Fibroblast of peridontal ligament (primary cell): ENCODE results near the gene PDE4B.
A peak's percentile ranks its signal among the peaks of the same experiment; 100 is the strongest.
"Not testable (repeated sequence)": the region's sequence is repeated elsewhere in the genome, so short reads cannot be mapped to it uniquely, and the experiment has no call there.

Experiments
- DNase-seq: peaks from one replicate; pipeline ENCODE4 v3.0.0-alpha.2; 2010; ENCODE audit errors: extremely low read depth

PDE4B gene

GRCh38 chr1:66134004-66134403, 341.3 kb downstream of the PDE4B start:
- no peak for DNase-seq

GRCh38 chr1:66135161-66135560, 342.5 kb downstream of the PDE4B start:
- DNase-seq = no peak

- DNase-seq = not testable (repeated sequence)
Observed at GRCh38 chr1:66136423-66136822, 343.7 kb downstream of the PDE4B start.

- peak; percentile 47 for DNase-seq
Observed at GRCh38 chr1:66137235-66137634, 344.5 kb downstream of the PDE4B start.

- DNase-seq = no peak
Observed at GRCh38 chr1:66138613-66139012, 345.9 kb downstream of the PDE4B start.

- DNase-seq = no peak
Observed at GRCh38 chr1:66140072-66140471, 347.4 kb downstream of the PDE4B start.

- no peak for DNase-seq
Observed at GRCh38 chr1:66143651-66144050, 351.0 kb downstream of the PDE4B start.

- no peak for DNase-seq
Observed at GRCh38 chr1:66147226-66147835, 354.6 kb downstream of the PDE4B start.

- DNase-seq = no peak
Observed at GRCh38 chr1:66152034-66152433, 359.3 kb downstream of the PDE4B start.

GRCh38 chr1:66154394-66154793, 361.7 kb downstream of the PDE4B start:
- DNase-seq = no peak

- DNase-seq = no peak
Observed at GRCh38 chr1:66156144-66156543, 363.4 kb downstream of the PDE4B start.

GRCh38 chr1:66159800-66160199, 367.1 kb downstream of the PDE4B start:
- DNase-seq = no peak

- no peak for DNase-seq
Observed at GRCh38 chr1:66160719-66161118, 368.0 kb downstream of the PDE4B start.

GRCh38 chr1:66166753-66167152, 374.1 kb downstream of the PDE4B start:
- DNase-seq = no peak

GRCh38 chr1:66167267-66167666, 374.6 kb downstream of the PDE4B start:
- no peak for DNase-seq

GRCh38 chr1:66168467-66168887, 375.8 kb downstream of the PDE4B start:
- peak; percentile 45 for DNase-seq

- peak; percentile 11 for DNase-seq
Observed at GRCh38 chr1:66168948-66169671, 376.4 kb downstream of the PDE4B start.

GRCh38 chr1:66172272-66172671, 379.6 kb downstream of the PDE4B start:
- DNase-seq = no peak

- no peak for DNase-seq
Observed at GRCh38 chr1:66175098-66175497, 382.4 kb downstream of the PDE4B start.

- no peak for DNase-seq
Observed at GRCh38 chr1:66175581-66175980, 382.9 kb downstream of the PDE4B start.

- DNase-seq = peak; percentile 17
Observed at GRCh38 chr1:66176012-66176715, 383.5 kb downstream of the PDE4B start.

GRCh38 chr1:66176832-66177231, 384.1 kb downstream of the PDE4B start:
- no peak for DNase-seq

GRCh38 chr1:66177510-66177909, 384.8 kb downstream of the PDE4B start:
- no peak for DNase-seq
